Keratinocyte (primary cell): ENCODE data around the gene ARL15. TPM values are rescaled to one million over a fixed set of nuclear protein-coding genes. Genes with fewer than 3 reads are reported as not detected.

ENCODE experiments used
- DNase-seq: peaks from one replicate; pipeline ENCODE4 v3.0.0-alpha.2; 2011; ENCODE audit warnings: low read depth, missing footprints, low spot score
- FAIRE-seq: peaks from 2 replicates; lab custom pipeline; 2011; peaks lifted over from hg19 to GRCh38; lab: Jason Lieb, UNC
- H2AFZ ChIP-seq: 2 replicates; pipeline ENCODE4 v1.6.0; 2012; ENCODE audit warnings: low read length, control low read depth, inconsistent platforms; ENCODE audit not compliant: control insufficient read depth
- H3K27ac ChIP-seq: 2 replicates; pipeline ENCODE4 v1.5.1; 2011; ENCODE audit warnings: low read length; ENCODE audit not compliant: control insufficient read depth, insufficient read depth
- H3K27me3 ChIP-seq: 3 replicates; pipeline ENCODE4 v1.6.0; 2011; ENCODE audit warnings: low read length; ENCODE audit not compliant: control insufficient read depth, insufficient read depth; ENCODE audit errors: extremely low read depth
- H3K36me3 ChIP-seq, 2 experiments: 2 replicates in 1 of 2; 3 replicates in 1 of 2; pipeline ENCODE4 v1.5.1; 2011; ENCODE audit warnings: low read length in 2 of 2, mild to moderate bottlenecking in 1 of 2; ENCODE audit not compliant: control insufficient read depth in 2 of 2, insufficient read depth in 2 of 2; ENCODE audit errors: extremely low read depth in 1 of 2
- H3K4me1 ChIP-seq: 3 replicates; pipeline ENCODE4 v1.5.1; 2011; ENCODE audit warnings: low read length; ENCODE audit not compliant: control insufficient read depth, insufficient read depth; ENCODE audit errors: extremely low read depth
- H3K4me2 ChIP-seq: 3 replicates; pipeline ENCODE4 v1.6.0; 2011; ENCODE audit warnings: low read depth, low read length; ENCODE audit not compliant: control insufficient read depth, insufficient read depth; ENCODE audit errors: extremely low read depth
- H3K4me3 ChIP-seq, 3 experiments: fragments of 200-600 bp in 1 of 3; sonication (generic) in 1 of 3; 2 replicates in 2 of 3; 3 replicates in 1 of 3; pipeline ENCODE4 v1.5.1; 2011 to 2016; ENCODE audit warnings: low read length in 3 of 3, mild to moderate bottlenecking in 3 of 3, control low read depth in 2 of 3, inconsistent platforms in 1 of 3, low read depth in 1 of 3, mixed read lengths in 1 of 3, mixed run types in 1 of 3, moderate library complexity in 1 of 3; ENCODE audit not compliant: control insufficient read depth in 2 of 3, insufficient read depth in 2 of 3; ENCODE audit errors: extremely low read depth in 1 of 3
- H3K79me2 ChIP-seq: 2 replicates; pipeline ENCODE4 v1.6.0; 2012; ENCODE audit warnings: low read length; ENCODE audit not compliant: control insufficient read depth, insufficient read depth
- H3K9ac ChIP-seq: 3 replicates; pipeline ENCODE4 v1.6.0; 2011; ENCODE audit warnings: low read length; ENCODE audit not compliant: control insufficient read depth, insufficient read depth; ENCODE audit errors: extremely low read depth
- H3K9me1 ChIP-seq: 3 replicates; pipeline ENCODE4 v1.6.0; 2011; ENCODE audit warnings: low read length; ENCODE audit not compliant: control insufficient read depth, insufficient read depth; ENCODE audit errors: extremely low read depth
- H3K9me3 ChIP-seq: 2 replicates; pipeline ENCODE4 v1.5.1; 2012; ENCODE audit warnings: low read depth, low read length; ENCODE audit not compliant: control insufficient read depth
- H4K20me1 ChIP-seq: 3 replicates; pipeline ENCODE4 v1.6.0; 2011; ENCODE audit warnings: low read length; ENCODE audit not compliant: control insufficient read depth, insufficient read depth; ENCODE audit errors: extremely low read depth
- EZH2 ChIP-seq: IDR thresholded peaks from one replicate; pipeline ENCODE4 v1.6.1; 2012; ENCODE audit warnings: inconsistent platforms, mild to moderate bottlenecking, low read length, moderate library complexity
- dilution Hi-C: fragments of 300-500 bp; cut with MboI; formaldehyde crosslinking; loops from one replicate; pipeline ENCODE4 v1.7.0; 2020; ENCODE audit warnings: low sequenced_read_pairs; ENCODE audit not compliant: extremely low pct_ligation_motif_present
- polyA plus RNA-seq, 5 experiments: library from polyadenylated mRNA; depleted of rRNA in 3 of 5; stranded (reverse) in 3 of 5; stranded (forward) in 1 of 5; unstranded in 1 of 5; fragments of >200 nt; gene quantifications; 1 replicate in 1 of 5; 2 replicates in 3 of 5; 3 replicates in 1 of 5; pipeline versions ENCODE4 v1.2.1 to v1.2.3, GENCODE V29; 2011 to 2012; ENCODE audit warnings: missing spikeins in 2 of 5, low read depth in 1 of 5, low replicate concordance in 1 of 5
- TF ChIP-seq, protein P1 (sequence below), 3 experiments: IDR thresholded peaks in 1 of 3; conservative IDR thresholded peaks in 1 of 3; optimal IDR thresholded peaks in 1 of 3; 2 replicates in 2 of 3; 3 replicates in 1 of 3; pipeline versions ENCODE3 to v1.5.1; 2011; ENCODE audit warnings: low read length in 3 of 3, mild to moderate bottlenecking in 3 of 3, moderate library complexity in 2 of 3, control low read depth in 1 of 3, inconsistent platforms in 1 of 3; ENCODE audit not compliant: insufficient read depth in 2 of 3; ENCODE audit errors: extremely low read depth in 1 of 3

Gene ARL15
- polyA plus RNA-seq, 1 donor (not counting 4 experiments of a cell fraction or from before 2014, with no cell fraction given): 19.7 TPM

DNA sequence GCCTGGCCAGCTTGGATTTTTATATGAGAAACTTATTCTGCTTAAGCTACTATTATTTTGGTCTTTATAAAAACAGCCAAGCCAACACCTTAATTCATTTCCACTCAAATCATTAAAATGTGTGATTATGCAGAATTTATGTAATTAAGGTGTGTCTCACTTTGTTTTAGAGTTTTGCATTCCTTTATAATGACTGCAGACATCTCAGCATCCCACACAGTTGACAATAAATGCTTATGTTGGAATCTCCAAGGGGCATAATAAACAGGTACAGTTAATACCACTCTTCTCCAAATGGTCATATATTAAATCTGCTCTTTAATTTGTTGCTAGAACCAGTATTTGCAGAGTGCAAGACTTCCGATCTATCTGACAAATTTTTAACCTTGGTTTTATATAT lies 34.3 kb downstream of the ARL15 start:
- dilution Hi-C loops: no loop called here

DNA sequence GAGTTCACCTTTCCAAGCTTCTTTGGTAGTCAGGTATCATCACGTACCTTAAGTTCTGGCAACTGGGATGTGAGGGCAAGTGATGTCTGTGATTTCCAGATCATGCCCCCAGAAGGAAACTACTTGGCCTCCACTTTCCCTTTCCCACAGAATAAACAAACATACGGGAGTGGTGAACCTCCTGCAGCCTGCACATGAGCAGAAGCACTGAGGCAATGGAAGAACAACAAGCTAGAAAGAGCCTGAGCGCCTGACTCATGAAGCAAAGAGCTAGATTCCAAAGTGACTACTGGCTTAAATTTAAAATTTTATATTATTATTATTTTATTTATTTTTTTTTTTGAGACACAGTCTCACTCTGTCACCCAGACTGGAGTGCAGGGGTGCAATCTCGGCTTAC lies 35.0 kb downstream of the ARL15 start:
- Histone ChIP-seq H4K20me1 (no peaks in the 10 kb centered on the region), H3K79me2 (no peaks in the 10 kb centered on the region), H3K36me3 (no peaks in the 10 kb centered on the region), H3K4me1 (no peaks in the 10 kb centered on the region), H3K4me2 (no peak overlapping the region), H3K4me3 (no peak overlapping the region), H3K27me3 (no peaks in the 10 kb centered on the region), H3K9ac (no peak overlapping the region), H3K9me1 (peaks cover 2% of the 10 kb centered on the region), H3K27ac (no peak overlapping the region), H2AFZ (no peak overlapping the region), H3K9me3 (no peaks in the 10 kb centered on the region)
- no peak for TF ChIP-seq EZH2
- TF ChIP-seq, protein P1, sequence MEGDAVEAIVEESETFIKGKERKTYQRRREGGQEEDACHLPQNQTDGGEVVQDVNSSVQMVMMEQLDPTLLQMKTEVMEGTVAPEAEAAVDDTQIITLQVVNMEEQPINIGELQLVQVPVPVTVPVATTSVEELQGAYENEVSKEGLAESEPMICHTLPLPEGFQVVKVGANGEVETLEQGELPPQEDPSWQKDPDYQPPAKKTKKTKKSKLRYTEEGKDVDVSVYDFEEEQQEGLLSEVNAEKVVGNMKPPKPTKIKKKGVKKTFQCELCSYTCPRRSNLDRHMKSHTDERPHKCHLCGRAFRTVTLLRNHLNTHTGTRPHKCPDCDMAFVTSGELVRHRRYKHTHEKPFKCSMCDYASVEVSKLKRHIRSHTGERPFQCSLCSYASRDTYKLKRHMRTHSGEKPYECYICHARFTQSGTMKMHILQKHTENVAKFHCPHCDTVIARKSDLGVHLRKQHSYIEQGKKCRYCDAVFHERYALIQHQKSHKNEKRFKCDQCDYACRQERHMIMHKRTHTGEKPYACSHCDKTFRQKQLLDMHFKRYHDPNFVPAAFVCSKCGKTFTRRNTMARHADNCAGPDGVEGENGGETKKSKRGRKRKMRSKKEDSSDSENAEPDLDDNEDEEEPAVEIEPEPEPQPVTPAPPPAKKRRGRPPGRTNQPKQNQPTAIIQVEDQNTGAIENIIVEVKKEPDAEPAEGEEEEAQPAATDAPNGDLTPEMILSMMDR (optimal IDR thresholded peaks at IDR 0.05 in 1 of 3, IDR thresholded peaks at IDR 0.05 in 1 of 3, conservative IDR thresholded peaks at IDR 0.05 in 1 of 3; ENCODE audit: extremely low read depth in 1 of 3, insufficient read depth in 2 of 3, low read length in 3 of 3): no peak
- dilution Hi-C loops: no loop called here
- DNase-seq (no peak), FAIRE-seq (no peak)

More for the DNA sequence above, 34.3 kb downstream of the ARL15 start:
- FAIRE-seq: no peak
- Histone ChIP-seq H3K4me3 (no peak overlapping the region), H3K9me1 (no peaks in the 10 kb centered on the region), H3K9ac (no peak overlapping the region), H4K20me1 (no peaks in the 10 kb centered on the region), H2AFZ (no peak overlapping the region), H3K27me3 (no peaks in the 10 kb centered on the region), H3K79me2 (no peaks in the 10 kb centered on the region), H3K4me2 (no peak overlapping the region), H3K4me1 (no peaks in the 10 kb centered on the region), H3K27ac (no peak overlapping the region), H3K9me3 (no peaks in the 10 kb centered on the region), H3K36me3 (no peaks in the 10 kb centered on the region)
- no peak for DNase-seq
- TF ChIP-seq, protein P1 (optimal IDR thresholded peaks at IDR 0.05 in 1 of 3, IDR thresholded peaks at IDR 0.05 in 1 of 3, conservative IDR thresholded peaks at IDR 0.05 in 1 of 3; ENCODE audit: extremely low read depth in 1 of 3, insufficient read depth in 2 of 3, low read length in 3 of 3): no peak
